ENCODE results near the gene PPP2R3A. TPM values are rescaled to one million over a fixed set of nuclear protein-coding genes. Genes with fewer than 3 reads are reported as not detected.
"Not testable (repeated sequence)": the region's sequence is repeated elsewhere in the genome, so short reads cannot be mapped to it uniquely, and the experiment has no call there.

The PPP2R3A gene
- total RNA-seq, 2 experiments from 2014 or later = 0.07 TPM; not detected in 1

DNA sequence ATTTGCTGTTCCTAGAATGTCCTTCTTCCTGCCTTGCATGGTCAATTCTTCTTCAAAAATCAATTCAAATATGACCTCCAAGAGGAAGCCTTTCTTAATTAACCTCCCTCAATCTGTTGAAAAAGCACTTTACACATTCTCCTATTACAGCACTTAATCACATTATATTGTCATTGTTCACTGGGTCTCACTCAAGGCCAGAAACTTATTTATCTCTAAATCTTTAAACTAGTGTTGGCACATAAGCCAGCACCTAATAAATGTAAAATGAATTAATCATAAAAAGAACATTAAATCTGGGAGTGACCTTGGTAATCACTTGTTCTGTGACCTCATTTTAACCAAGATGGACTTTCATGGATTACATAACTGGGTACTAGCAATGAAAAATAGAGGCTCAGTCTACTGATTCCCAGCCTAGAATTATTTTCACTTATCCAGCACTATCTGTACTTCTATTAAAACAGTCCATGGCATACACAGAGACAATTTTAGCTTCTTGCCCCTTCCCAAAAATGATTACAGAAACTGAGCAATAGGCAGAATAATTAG is 208.5 kb downstream of the PPP2R3A start:
- no peak overlapping the region for H3K4me3 Mint-ChIP-seq
- H3K27me3 Mint-ChIP-seq = no peaks in the 10 kb centered on the region
- no peak overlapping the region for H3K27ac Mint-ChIP-seq
- no peaks in the 10 kb centered on the region for H3K9me3 Mint-ChIP-seq (ENCODE audit: low read depth)
- DNase-seq = no peak
- CTCF ChIA-PET = no interaction called here
- ATAC-seq = no peak
- peaks cover 17% of the 10 kb centered on the region for H3K4me1 Mint-ChIP-seq
- H3K36me3 Mint-ChIP-seq = peaks cover 11% of the 10 kb centered on the region

DNA sequence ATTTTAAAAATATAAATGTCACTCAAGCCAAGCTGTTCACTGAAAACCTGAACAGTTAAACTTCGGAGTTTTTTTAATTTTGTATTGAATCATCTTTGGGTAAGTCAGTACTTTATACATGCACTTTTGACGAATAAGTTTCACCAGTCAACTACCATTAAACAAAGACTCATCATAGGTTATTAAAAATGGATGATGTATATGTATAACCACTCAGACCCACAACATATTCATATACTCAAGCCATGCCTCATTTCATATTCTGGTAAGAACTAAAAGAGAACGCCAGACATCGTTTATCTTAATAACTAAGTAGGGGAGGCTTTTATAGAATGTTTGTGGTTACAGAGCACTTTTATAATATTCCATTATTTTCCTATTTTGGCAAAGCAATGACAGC is 212.3 kb downstream of the PPP2R3A start:
- no peak overlapping the region for H3K27ac Mint-ChIP-seq
- H3K4me1 Mint-ChIP-seq = peaks cover 36% of the 10 kb centered on the region
- ATAC-seq (no peak), DNase-seq (no peak)
- CTCF ChIA-PET = no interaction called here
- H3K36me3 Mint-ChIP-seq = peaks cover 9% of the 10 kb centered on the region
- H3K4me3 Mint-ChIP-seq = no peak overlapping the region
- H3K27me3 Mint-ChIP-seq = no peaks in the 10 kb centered on the region
- no peaks in the 10 kb centered on the region for H3K9me3 Mint-ChIP-seq (ENCODE audit: low read depth)

DNA sequence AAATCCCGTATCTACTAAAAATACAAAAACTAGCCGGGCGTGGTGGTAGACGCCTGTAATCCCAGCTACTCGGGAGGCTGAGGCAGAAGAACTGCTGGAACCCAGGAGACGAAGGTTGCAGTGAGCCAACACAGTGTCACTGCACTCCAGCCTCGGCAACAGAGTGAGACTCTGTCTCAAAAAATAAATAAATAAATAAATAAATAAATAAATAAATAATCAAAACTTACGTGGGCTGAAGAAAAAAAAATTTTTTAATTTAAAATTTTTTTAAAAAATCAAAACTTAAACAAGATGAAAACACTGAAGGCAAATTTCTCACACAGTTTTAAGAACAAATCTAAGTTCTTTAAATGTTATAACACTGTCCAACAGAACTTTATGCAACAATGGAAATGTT is 216.2 kb downstream of the PPP2R3A start:
- DNase-seq (no peak), ATAC-seq (no peak)
- no peak overlapping the region for H3K27ac Mint-ChIP-seq
- peaks cover 10% of the 10 kb centered on the region for H3K36me3 Mint-ChIP-seq
- H3K9me3 Mint-ChIP-seq (ENCODE audit: low read depth) = no peaks in the 10 kb centered on the region
- no peaks in the 10 kb centered on the region for H3K27me3 Mint-ChIP-seq
- H3K4me1 Mint-ChIP-seq = peaks cover 53% of the 10 kb centered on the region
- CTCF ChIA-PET = interaction anchor here (0.8 to 1.2 kb wide), 2 partner anchors 12 to 28 kb away, joined by 3 to 10 read pairs; no protein-coding TSS in a partner anchor
- no peak overlapping the region for H3K4me3 Mint-ChIP-seq

DNA sequence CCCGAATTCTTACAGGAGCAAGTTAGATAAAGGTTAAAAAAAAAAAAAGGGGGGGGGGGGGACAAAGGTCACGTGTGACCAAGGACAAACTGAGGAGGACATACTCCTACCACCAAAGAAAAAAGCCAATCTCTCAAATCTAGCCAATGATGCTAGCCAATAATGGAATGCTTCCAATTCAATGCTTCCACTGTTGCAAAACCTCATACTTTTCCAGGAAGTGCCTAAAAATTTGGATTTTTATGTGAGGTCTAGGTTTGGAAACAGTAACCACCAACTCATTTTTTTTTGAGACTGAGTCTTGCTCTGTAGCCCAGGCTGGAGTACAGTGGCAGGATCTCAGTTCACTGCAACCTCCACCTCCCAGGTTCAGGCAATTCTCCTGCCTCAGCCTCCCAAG is 219.2 kb downstream of the PPP2R3A start:
- ATAC-seq (no peak), DNase-seq (no peak)
- Mint-ChIP-seq H3K27ac (no peak overlapping the region), H3K4me3 (no peak overlapping the region), H3K27me3 (no peaks in the 10 kb centered on the region), H3K9me3 (ENCODE audit: low read depth) (no peaks in the 10 kb centered on the region), H3K4me1 (peaks cover 66% of the 10 kb centered on the region), H3K36me3 (peaks cover 18% of the 10 kb centered on the region)
- CTCF ChIA-PET = interaction anchor here (1.0 kb wide), 1 partner anchor 147 kb away, joined by 3 read pairs; no protein-coding TSS in a partner anchor

DNA sequence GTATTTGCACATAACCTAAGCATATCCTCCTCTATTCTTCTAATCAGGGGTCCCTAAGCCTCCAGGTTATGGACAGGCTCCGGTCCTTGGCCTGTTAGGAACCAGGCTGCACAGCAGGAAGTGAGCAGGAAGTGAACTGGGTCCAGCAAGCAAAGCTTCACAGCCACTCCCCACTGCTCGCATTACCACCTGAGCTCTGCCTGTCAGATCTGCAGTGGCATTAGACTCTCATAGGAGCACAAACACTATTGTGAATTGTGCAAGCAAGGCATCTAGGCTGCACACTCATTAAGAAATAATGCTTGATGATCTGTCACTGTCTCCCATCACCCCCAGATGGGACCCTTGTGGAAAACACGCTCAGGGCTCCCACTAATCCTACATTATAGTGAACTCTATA is 220.8 kb downstream of the PPP2R3A start:
- ATAC-seq = peak; percentile 72
- H3K4me3 Mint-ChIP-seq = no peak overlapping the region
- peak overlapping the region; percentile 49 for H3K27ac Mint-ChIP-seq
- peaks cover 28% of the 10 kb centered on the region for H3K36me3 Mint-ChIP-seq
- H3K9me3 Mint-ChIP-seq (ENCODE audit: low read depth) = no peaks in the 10 kb centered on the region
- peak; percentile 53 for DNase-seq
- peaks cover 74% of the 10 kb centered on the region for H3K4me1 Mint-ChIP-seq
- H3K27me3 Mint-ChIP-seq = no peaks in the 10 kb centered on the region
- CTCF ChIA-PET = interaction anchor here (0.6 to 1.0 kb wide), 2 partner anchors 35 to 39 kb away, joined by 3 to 4 read pairs; no protein-coding TSS in a partner anchor

DNA sequence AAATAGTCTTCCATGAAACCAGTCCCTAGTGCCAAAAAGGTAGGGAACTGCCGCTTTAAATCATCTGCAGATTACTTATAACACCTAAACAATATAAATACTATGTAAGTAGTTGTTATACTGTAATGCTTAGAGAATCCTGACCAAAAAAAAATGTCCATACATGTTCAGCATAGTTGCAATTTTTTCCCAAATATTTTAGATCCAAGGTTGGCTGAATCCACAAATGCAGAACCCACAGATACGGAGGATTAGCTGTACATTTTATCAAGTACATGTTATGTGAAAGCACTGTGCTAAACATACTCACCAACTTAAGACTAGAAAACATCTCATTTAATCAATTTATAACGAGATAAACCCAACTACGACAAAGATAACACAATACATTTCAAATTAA is 221.3 kb downstream of the PPP2R3A start:
- ATAC-seq = no peak
- CTCF ChIA-PET = interaction anchor here (0.6 to 1.2 kb wide), 3 partner anchors 9 to 39 kb away, joined by 3 to 4 read pairs (median 3); partner anchors contain the start of gene MSL2
- DNase-seq = no peak
- peaks cover 33% of the 10 kb centered on the region for H3K36me3 Mint-ChIP-seq
- H3K4me1 Mint-ChIP-seq = peaks cover 78% of the 10 kb centered on the region
- no peaks in the 10 kb centered on the region for H3K27me3 Mint-ChIP-seq
- H3K9me3 Mint-ChIP-seq (ENCODE audit: low read depth) = no peaks in the 10 kb centered on the region
- peak overlapping the region; percentile 18 for H3K4me3 Mint-ChIP-seq
- H3K27ac Mint-ChIP-seq = no peak overlapping the region

DNA sequence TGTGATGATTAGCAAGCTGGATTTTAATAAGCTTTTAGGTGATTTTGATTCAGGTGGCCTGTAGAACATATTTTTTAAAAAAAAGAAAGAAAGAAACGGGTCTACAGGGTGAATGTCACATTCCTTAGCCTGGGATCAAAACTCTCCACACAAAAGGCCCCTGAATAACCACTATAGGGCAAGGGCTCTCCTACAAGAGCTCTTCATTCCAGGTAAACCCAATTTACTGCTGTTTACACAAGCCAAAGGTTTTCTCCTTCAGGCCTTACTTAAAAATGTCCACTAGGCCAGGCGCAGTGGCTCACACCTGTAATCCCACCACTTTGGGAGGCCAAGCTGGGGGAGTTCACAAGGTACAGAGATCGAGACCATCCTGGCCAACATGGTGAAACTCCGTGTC is 222.3 kb downstream of the PPP2R3A start:
- peaks cover 41% of the 10 kb centered on the region for H3K36me3 Mint-ChIP-seq
- CTCF ChIA-PET = interaction anchor here (1.2 to 1.3 kb wide), 2 partner anchors 8 to 9 kb away, joined by 3 read pairs; partner anchors contain the start of gene MSL2
- H3K9me3 Mint-ChIP-seq (ENCODE audit: low read depth) = no peaks in the 10 kb centered on the region
- H3K27me3 Mint-ChIP-seq = no peaks in the 10 kb centered on the region
- peaks cover 75% of the 10 kb centered on the region for H3K4me1 Mint-ChIP-seq
- no peak overlapping the region for H3K27ac Mint-ChIP-seq
- no peak for ATAC-seq
- H3K4me3 Mint-ChIP-seq = no peak overlapping the region
- DNase-seq = no peak

DNA sequence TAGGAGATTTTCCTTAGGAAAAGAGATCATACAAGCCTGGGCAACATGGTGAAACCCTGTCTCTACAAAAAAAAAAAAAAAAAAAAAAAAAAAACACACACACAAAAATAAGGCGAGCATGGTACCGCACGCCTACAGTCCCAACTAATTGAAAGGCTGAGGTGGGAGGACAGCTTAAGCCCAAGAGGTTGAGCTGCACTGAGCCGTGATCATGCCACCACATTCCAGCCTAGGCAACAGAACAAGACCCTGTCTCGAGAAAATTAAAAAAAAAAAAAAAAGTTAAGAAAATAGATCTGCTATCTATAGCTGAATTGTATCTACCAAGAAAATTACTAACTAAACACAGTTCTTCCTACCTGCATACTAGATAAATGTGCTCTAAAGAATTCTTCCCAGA is 223.5 kb downstream of the PPP2R3A start:
- Mint-ChIP-seq H3K9me3 (ENCODE audit: low read depth) (no peaks in the 10 kb centered on the region), H3K36me3 (peaks cover 49% of the 10 kb centered on the region), H3K4me1 (peaks cover 66% of the 10 kb centered on the region), H3K27me3 (no peaks in the 10 kb centered on the region), H3K4me3 (no peak overlapping the region), H3K27ac (no peak overlapping the region)
- ATAC-seq (no peak), DNase-seq (no peak)
- CTCF ChIA-PET = no interaction called here

DNA sequence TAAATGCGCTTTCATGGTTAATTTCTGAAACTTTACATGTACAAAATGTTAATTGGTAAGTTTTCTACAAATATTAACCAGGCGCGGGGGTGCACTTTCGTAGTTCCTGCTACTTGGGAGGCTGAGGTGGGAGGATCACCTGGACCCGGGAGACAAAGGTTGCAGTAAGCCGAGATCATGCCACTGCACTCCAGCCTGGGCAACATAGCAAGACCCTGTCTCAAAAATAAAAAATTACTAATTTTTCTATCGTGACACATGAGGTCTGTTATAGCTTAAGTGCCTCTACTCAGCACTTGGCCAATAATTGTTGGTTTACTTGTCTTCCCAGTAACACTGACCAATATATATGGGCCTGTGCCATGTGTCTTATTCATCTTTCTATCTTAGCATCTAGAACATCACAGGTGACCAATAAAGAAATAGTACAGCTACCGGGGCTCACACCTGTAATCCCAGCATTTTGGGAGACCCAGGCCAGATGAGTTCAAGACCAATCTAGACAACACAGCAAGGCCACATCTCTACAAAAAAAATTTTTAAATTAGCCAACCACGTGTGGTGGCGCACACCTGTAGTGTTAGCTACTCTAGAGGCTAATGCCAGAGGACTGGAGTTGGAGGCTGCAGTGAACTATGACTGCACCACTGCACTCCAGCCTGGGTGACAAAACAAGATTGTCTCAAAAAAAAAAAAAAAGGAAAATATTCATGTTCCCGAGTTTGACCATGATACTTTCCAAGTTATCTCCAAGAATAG is 224.5 kb downstream of the PPP2R3A start:
- H3K4me3 Mint-ChIP-seq = peak overlapping the region; percentile 98
- no peaks in the 10 kb centered on the region for H3K9me3 Mint-ChIP-seq (ENCODE audit: low read depth)
- H3K27ac Mint-ChIP-seq = no peak overlapping the region
- CTCF ChIA-PET = interaction anchor here (0.7 to 1.0 kb wide), 2 partner anchors 11 to 562 kb away, joined by 3 to 5 read pairs; partner anchors contain the start of gene STAG1
- DNase-seq (no peak), ATAC-seq (no peak)
- no peaks in the 10 kb centered on the region for H3K27me3 Mint-ChIP-seq
- H3K4me1 Mint-ChIP-seq = peaks cover 59% of the 10 kb centered on the region
- peaks cover 59% of the 10 kb centered on the region for H3K36me3 Mint-ChIP-seq

DNA sequence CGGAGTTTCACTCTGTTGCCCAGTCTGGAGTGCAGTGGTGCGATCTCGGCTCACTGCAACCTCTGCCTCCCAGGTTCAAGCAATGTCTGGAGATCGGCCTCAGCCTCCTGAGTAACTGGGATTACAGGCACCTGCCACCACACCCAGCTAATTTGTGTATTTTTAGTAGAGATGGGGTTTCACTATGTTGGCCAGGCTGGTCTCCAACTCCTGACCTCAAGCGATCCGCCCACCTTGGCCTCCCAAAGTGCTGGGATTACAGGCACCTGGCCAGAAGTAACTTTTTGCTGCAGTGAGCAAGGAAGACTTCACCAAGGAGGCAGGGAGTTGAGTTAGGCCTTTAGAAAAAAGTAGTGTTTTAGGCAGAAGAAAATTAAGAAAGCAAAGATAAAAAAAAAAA is 226.7 kb downstream of the PPP2R3A start:
- Mint-ChIP-seq H3K4me3 (peak overlapping the region; percentile 98), H3K27ac (peak overlapping the region; percentile 98), H3K36me3 (peaks cover 56% of the 10 kb centered on the region), H3K4me1 (peaks cover 46% of the 10 kb centered on the region)
- DNase-seq; H3K9me3 Mint-ChIP-seq (ENCODE audit: low read depth); H3K27me3 Mint-ChIP-seq; ATAC-seq: not testable (repeated sequence)
- CTCF ChIA-PET = interaction anchor here (1.5 kb wide), 1 partner anchor 115 kb away, joined by 4 read pairs; no protein-coding TSS in a partner anchor

DNA sequence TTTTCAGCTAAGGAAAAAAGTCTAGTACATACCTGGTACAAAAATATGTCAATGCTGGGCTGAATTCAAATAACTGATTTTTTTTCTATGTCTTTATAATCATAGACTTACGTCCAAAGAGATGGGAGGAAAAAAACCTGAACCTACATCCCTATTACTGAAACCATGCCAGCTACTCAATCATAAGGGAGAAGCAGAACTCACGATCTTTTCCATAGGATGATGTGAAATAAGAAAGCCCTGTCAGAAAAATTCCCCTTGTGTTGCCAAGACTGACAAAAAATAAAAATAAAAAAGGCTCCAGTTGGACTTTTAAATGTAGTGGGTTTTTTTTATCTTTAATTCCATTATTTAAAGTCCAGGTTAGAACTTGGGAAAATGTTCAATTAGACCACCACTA is 227.3 kb downstream of the PPP2R3A start:
- H3K4me1 Mint-ChIP-seq = peaks cover 47% of the 10 kb centered on the region
- H3K9me3 Mint-ChIP-seq (ENCODE audit: low read depth) = no peaks in the 10 kb centered on the region
- H3K27ac Mint-ChIP-seq = peak overlapping the region; percentile 98
- CTCF ChIA-PET = interaction anchor here (1.5 to 3.2 kb wide), 2 partner anchors 12 to 115 kb away, joined by 4 to 10 read pairs; no protein-coding TSS in a partner anchor
- peak overlapping the region; percentile 98 for H3K4me3 Mint-ChIP-seq
- DNase-seq = no peak
- peaks cover 56% of the 10 kb centered on the region for H3K36me3 Mint-ChIP-seq
- ATAC-seq = no peak
- H3K27me3 Mint-ChIP-seq = peaks cover 3% of the 10 kb centered on the region

DNA sequence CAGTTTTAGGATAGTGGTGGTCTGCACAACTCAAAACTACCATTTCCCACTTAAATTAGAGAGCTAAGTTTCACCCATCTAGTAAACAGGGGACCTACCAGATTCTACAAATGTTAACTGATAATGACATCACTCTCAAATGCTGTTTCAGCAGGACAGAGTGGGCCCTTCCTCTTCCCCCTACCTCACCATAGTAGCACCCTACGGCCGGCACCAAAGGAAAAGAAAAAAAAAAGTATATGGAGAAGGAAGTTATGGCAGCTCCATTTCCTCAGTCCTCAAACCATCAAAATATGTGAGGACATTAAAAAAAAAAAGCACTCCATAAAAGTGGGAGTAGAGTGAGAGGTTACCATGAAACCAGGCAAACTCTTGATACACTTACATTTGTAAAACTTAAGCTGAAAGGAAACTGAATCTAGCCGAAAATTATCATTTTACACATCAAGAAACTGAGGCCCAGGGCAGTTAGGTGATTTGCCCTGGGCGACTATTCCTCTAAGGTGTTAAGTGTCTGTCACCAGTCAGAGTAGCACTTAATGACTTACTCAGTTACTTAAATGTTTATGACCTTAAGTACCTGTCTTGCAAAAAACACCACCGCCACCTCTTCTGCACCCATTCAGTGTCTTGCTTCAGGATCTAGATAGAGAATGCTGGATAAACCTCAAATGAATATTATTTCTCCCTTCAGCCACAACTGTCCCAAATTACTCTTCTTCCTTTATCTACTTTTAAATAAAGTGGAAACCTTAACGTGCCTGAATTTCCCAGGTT is 227.9 kb downstream of the PPP2R3A start:
- Mint-ChIP-seq H3K36me3 (peaks cover 57% of the 10 kb centered on the region), H3K4me3 (peak overlapping the region; percentile 98), H3K9me3 (ENCODE audit: low read depth) (no peaks in the 10 kb centered on the region), H3K4me1 (peaks cover 47% of the 10 kb centered on the region), H3K27me3 (peaks cover 3% of the 10 kb centered on the region), H3K27ac (peak overlapping the region; percentile 98)
- no peak for ATAC-seq
- CTCF ChIA-PET = interaction anchor here (1.5 to 3.2 kb wide), 5 partner anchors 12 to 559 kb away, joined by 4 to 10 read pairs (median 6); partner anchors contain the start of gene STAG1
- DNase-seq = peak; percentile 45
